DOHH2 (cell line): ENCODE measurements around the gene ENDOV.

Experiments used
- H3F3A ChIP-seq: fragments of 200-600 bp; sonication (generic), shearing (Covaris generic); 2 replicates; pipeline ENCODE4 v1.6.0; 2016; ENCODE audit warnings: antibody characterized with exemption, mild to moderate bottlenecking; ENCODE audit not compliant: control insufficient read depth, insufficient read depth
- H3K27ac ChIP-seq: fragments of 200-600 bp; sonication (generic); 2 replicates; pipeline ENCODE4 v1.5.1; 2014; ENCODE audit warnings: low read depth, mild to moderate bottlenecking, low read length, moderate library complexity
- H3K27me3 ChIP-seq: fragments of 200-600 bp; sonication (generic); 2 replicates; pipeline ENCODE4 v1.6.1; 2014; ENCODE audit warnings: mild to moderate bottlenecking, low read length, mixed read lengths; ENCODE audit not compliant: control insufficient read depth
- H3K36me3 ChIP-seq: fragments of 200-600 bp; sonication (generic); 2 replicates; pipeline ENCODE4 v1.6.1; 2014; ENCODE audit warnings: mild to moderate bottlenecking, low read length, moderate library complexity, mixed read lengths; ENCODE audit not compliant: control insufficient read depth
- H3K4me1 ChIP-seq: fragments of 200-600 bp; sonication (generic); 2 replicates; pipeline ENCODE4 v1.6.1; 2014; ENCODE audit warnings: mild to moderate bottlenecking, low read length, mixed read lengths; ENCODE audit not compliant: control insufficient read depth
- H3K4me2 ChIP-seq: fragments of 200-600 bp; sonication (generic); 2 replicates; pipeline ENCODE4 v1.6.0; 2014; ENCODE audit warnings: mild to moderate bottlenecking, low read length, moderate library complexity
- H3K4me3 ChIP-seq: fragments of 200-600 bp; sonication (generic); 2 replicates; pipeline ENCODE4 v1.5.1; 2014; ENCODE audit warnings: mild to moderate bottlenecking, low read length, mixed read lengths
- H3K79me2 ChIP-seq: fragments of 200-600 bp; sonication (generic); 2 replicates; pipeline ENCODE4 v1.6.1; 2014; ENCODE audit warnings: mild to moderate bottlenecking, low read length, mixed read lengths; ENCODE audit not compliant: control insufficient read depth
- H3K9me2 ChIP-seq: fragments of 200-600 bp; sonication (generic); replicated peaks from 2 replicates; pipeline ENCODE4 v1.6.1; 2014; ENCODE audit warnings: mild to moderate bottlenecking, low read length, mixed read lengths; ENCODE audit not compliant: control insufficient read depth
- H3K9me3 ChIP-seq: fragments of 200-600 bp; sonication (generic); 2 replicates; pipeline ENCODE4 v1.6.1; 2014; ENCODE audit warnings: antibody characterized with exemption, low read length, mixed read lengths; ENCODE audit not compliant: control insufficient read depth, insufficient read depth
- H4K20me1 ChIP-seq: fragments of 200-600 bp; sonication (generic); 2 replicates; pipeline ENCODE4 v1.6.0; 2014; ENCODE audit warnings: low read depth, mild to moderate bottlenecking, antibody characterized with exemption, low read length, moderate library complexity; ENCODE audit not compliant: control insufficient read depth, insufficient read depth
- EZH2phosphoT487 ChIP-seq: fragments of 200-600 bp; sonication (generic); IDR thresholded peaks from 2 replicates; pipeline ENCODE4 v1.6.1; 2017; ENCODE audit warnings: borderline replicate concordance, mild to moderate bottlenecking, antibody characterized with exemption, low read length, moderate library complexity, mixed read lengths
- TF ChIP-seq, protein P1 (sequence below): fragments of 200-600 bp; sonication (generic); IDR thresholded peaks from one replicate; pipeline ENCODE4 v1.5.1; 2014; ENCODE audit warnings: antibody characterized with exemption, mild to moderate bottlenecking, low read depth, low read length; ENCODE audit not compliant: poor library complexity, severe bottlenecking

Gene ENDOV

DNA sequence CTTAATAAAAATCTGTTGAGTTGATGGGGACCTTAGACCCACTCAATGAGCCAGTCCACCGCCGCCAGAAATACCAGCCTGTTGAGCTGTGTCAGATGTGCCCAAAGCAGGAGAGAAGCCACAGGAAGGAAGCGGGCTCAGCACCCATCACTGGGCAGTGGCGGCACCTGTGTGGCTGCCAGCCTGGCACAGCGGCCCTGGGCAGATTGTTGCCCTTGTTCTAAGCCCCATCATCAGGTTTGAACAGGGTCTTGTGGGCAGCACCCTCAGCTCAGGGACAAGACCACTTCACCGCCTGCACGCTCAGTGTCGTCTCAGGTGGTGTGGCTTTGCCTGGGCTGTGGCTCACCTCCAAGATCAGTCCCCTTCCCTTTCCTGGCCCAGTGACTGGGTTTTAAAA lies 9.3 kb downstream of the ENDOV start:
- H3F3A ChIP-seq: no peaks in the 10 kb centered on the region
- H3K36me3 ChIP-seq: no peaks in the 10 kb centered on the region
- no peaks in the 10 kb centered on the region for H3K79me2 ChIP-seq
- no peaks in the 10 kb centered on the region for H3K9me2 ChIP-seq
- H3K4me3 ChIP-seq: no peak overlapping the region
- no peaks in the 10 kb centered on the region for H4K20me1 ChIP-seq
- H3K4me2 ChIP-seq: no peak overlapping the region
- peaks cover 20% of the 10 kb centered on the region for H3K27me3 ChIP-seq
- TF ChIP-seq EZH2phosphoT487: no peak
- TF ChIP-seq, protein P1, sequence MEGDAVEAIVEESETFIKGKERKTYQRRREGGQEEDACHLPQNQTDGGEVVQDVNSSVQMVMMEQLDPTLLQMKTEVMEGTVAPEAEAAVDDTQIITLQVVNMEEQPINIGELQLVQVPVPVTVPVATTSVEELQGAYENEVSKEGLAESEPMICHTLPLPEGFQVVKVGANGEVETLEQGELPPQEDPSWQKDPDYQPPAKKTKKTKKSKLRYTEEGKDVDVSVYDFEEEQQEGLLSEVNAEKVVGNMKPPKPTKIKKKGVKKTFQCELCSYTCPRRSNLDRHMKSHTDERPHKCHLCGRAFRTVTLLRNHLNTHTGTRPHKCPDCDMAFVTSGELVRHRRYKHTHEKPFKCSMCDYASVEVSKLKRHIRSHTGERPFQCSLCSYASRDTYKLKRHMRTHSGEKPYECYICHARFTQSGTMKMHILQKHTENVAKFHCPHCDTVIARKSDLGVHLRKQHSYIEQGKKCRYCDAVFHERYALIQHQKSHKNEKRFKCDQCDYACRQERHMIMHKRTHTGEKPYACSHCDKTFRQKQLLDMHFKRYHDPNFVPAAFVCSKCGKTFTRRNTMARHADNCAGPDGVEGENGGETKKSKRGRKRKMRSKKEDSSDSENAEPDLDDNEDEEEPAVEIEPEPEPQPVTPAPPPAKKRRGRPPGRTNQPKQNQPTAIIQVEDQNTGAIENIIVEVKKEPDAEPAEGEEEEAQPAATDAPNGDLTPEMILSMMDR: no peak
- H3K9me3 ChIP-seq: no peaks in the 10 kb centered on the region
- peaks cover 11% of the 10 kb centered on the region; the same call in 1 of the 2 replicates for H3K4me1 ChIP-seq
- H3K27ac ChIP-seq: no peak overlapping the region

DNA sequence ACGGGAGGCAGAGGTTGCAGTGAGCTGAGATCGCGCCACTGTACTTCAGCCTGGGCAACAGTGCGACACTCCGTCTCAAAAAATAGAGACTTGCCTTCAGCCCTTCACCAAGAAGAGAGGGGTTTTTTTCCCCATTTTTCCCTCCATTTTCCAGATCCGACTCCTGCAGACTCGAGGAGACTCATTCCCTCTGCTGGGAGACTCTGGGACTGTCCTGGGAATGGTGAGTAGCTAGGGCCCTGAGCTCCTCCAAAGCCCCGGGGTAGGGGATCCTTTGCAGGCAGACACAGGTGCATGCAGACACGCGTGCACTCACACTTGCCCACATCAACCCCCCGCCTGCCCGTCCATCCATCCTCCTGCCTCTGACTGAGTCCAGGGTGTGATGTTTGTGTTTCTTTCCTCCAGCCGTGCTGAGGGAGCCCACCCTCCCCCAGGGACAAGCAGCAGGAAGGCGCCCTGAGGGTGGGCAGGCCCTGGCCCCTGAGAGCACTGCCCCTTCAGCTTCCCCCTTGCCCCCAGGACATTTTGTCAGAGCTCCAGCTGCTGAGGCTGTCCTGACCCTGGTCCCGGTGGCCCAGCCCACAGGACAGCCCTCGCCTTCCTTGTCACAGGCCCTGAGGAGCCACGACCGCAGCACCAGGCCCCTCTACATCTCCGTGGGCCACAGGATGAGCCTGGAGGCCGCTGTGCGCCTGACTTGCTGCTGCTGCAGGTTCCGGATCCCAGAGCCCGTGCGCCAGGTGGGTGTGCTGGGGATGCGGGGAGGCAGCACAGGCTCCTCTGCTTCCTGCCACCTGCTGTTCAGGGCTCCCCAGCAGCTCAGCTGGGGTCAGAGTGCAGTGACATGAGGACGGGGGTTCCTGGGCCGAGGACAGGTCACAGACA lies 10.2 kb downstream of the ENDOV start:
- Histone ChIP-seq H3K4me1 (peaks cover 11% of the 10 kb centered on the region; the same call in 1 of the 2 replicates), H3K36me3 (no peaks in the 10 kb centered on the region), H3K9me3 (no peaks in the 10 kb centered on the region), H3K27me3 (peaks cover 20% of the 10 kb centered on the region), H3K9me2 (no peaks in the 10 kb centered on the region), H3K4me2 (no peak overlapping the region), H3K4me3 (no peak overlapping the region), H3F3A (no peaks in the 10 kb centered on the region), H3K79me2 (no peaks in the 10 kb centered on the region), H4K20me1 (no peaks in the 10 kb centered on the region), H3K27ac (no peak overlapping the region)
- TF ChIP-seq, protein P1: no peak
- no peak for TF ChIP-seq EZH2phosphoT487

DNA sequence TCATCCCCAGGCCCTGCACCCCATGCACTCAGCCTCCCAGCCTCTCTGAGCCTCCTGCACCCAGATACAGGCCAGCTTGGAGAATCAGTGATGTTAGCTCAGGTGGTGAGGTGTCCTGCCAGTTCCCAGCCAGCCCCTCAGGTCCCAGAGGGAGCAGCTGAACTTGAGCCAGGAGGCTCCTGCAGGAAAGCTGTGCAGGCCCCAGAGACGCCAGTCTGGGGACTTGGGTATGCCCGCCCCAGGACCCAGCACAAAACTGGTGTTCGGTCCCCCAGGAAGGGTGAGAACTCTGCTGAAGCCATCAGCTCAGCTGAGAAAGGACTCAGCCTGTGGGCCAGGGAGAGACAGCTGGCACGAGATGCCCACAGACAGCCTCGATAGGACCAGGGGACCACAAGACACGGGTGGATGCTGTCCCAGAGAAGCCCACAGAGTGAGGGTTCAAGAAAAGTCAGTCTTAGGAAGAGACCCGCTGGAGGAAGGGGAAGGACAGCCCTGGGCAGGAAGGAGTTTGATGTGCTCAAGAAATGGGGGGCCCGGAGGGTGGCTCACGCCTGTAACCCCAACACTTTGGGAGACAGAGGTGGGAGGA lies 11.0 kb downstream of the ENDOV start:
- no peaks in the 10 kb centered on the region for H3K36me3 ChIP-seq
- no peak overlapping the region for H3K4me3 ChIP-seq
- H4K20me1 ChIP-seq: no peaks in the 10 kb centered on the region
- H3F3A ChIP-seq: no peaks in the 10 kb centered on the region
- no peaks in the 10 kb centered on the region for H3K9me3 ChIP-seq
- H3K9me2 ChIP-seq: no peaks in the 10 kb centered on the region
- H3K79me2 ChIP-seq: no peaks in the 10 kb centered on the region
- H3K4me2 ChIP-seq: no peak overlapping the region
- H3K27me3 ChIP-seq: peaks cover 20% of the 10 kb centered on the region
- no peak for TF ChIP-seq EZH2phosphoT487
- H3K4me1 ChIP-seq: peaks cover 11% of the 10 kb centered on the region; the same call in 1 of the 2 replicates
- H3K27ac ChIP-seq: no peak overlapping the region
